PFSK-1 (cell line): Measurements from ENCODE around the gene FADS1.

Experiments
- POLR2AphosphoS5 ChIP-seq: IDR thresholded peaks from 2 replicates; pipeline ENCODE4 v1.6.1; 2012; ENCODE audit warnings: low read depth, mild to moderate bottlenecking, control low read depth, low read length, moderate library complexity
- SIN3A ChIP-seq: IDR thresholded peaks from 2 replicates; pipeline ENCODE4 v1.6.1; 2012; ENCODE audit warnings: mild to moderate bottlenecking, low read length, moderate library complexity, borderline replicate concordance; ENCODE audit not compliant: insufficient read depth
- TAF1 ChIP-seq: IDR thresholded peaks from 2 replicates; pipeline ENCODE4 v1.6.1; 2012; ENCODE audit warnings: low read length, control low read depth, borderline replicate concordance; ENCODE audit not compliant: insufficient read depth
- TF ChIP-seq, protein P1 (sequence below), 2 experiments: IDR thresholded peaks; 2 replicates each; pipeline versions ENCODE4 v1.6.1 to v1.8.0; 2011 to 2012; ENCODE audit warnings: low read depth in 2 of 2, low read length in 2 of 2, control low read depth in 1 of 2, inconsistent platforms in 1 of 2, mild to moderate bottlenecking in 1 of 2, moderate library complexity in 1 of 2; ENCODE audit not compliant: insufficient read depth in 1 of 2

DNA sequence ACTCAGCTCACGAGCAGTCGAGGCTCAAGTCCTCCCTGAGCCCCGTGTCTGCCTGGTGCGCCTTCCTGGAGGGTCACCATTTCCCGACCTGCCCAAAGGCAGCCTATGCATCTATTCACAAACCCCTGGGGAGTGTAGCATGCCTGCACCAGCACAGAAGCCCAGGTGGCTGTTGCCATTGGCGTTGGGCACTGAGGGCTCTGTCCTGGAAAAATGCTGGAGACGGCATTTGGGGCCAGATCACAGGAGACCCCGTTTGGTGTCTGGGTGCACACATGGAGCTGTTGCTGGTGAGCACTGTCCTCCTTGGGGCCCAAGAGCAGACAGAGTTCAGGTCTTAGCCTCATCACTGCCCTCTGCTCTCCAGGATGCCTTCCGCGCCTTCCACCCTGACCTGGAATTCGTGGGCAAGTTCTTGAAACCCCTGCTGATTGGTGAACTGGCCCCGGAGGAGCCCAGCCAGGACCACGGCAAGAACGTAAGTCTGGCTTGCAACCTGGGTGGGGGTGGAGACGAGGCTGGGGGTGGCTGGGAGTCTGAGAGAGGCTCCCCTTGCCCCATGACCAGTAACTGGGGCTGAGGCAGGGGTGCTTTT lies 20.7 kb upstream of the FADS1 start:
- TF ChIP-seq POLR2AphosphoS5: no peak
- no peak for TF ChIP-seq SIN3A
- TF ChIP-seq TAF1: no peak
- TF ChIP-seq, protein P1, sequence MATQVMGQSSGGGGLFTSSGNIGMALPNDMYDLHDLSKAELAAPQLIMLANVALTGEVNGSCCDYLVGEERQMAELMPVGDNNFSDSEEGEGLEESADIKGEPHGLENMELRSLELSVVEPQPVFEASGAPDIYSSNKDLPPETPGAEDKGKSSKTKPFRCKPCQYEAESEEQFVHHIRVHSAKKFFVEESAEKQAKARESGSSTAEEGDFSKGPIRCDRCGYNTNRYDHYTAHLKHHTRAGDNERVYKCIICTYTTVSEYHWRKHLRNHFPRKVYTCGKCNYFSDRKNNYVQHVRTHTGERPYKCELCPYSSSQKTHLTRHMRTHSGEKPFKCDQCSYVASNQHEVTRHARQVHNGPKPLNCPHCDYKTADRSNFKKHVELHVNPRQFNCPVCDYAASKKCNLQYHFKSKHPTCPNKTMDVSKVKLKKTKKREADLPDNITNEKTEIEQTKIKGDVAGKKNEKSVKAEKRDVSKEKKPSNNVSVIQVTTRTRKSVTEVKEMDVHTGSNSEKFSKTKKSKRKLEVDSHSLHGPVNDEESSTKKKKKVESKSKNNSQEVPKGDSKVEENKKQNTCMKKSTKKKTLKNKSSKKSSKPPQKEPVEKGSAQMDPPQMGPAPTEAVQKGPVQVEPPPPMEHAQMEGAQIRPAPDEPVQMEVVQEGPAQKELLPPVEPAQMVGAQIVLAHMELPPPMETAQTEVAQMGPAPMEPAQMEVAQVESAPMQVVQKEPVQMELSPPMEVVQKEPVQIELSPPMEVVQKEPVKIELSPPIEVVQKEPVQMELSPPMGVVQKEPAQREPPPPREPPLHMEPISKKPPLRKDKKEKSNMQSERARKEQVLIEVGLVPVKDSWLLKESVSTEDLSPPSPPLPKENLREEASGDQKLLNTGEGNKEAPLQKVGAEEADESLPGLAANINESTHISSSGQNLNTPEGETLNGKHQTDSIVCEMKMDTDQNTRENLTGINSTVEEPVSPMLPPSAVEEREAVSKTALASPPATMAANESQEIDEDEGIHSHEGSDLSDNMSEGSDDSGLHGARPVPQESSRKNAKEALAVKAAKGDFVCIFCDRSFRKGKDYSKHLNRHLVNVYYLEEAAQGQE (IDR thresholded peaks at IDR 0.05; ENCODE audit: insufficient read depth in 1 of 2, low read depth in 2 of 2, low read length in 2 of 2): no peak
